ENCODE data around the gene FYN.

DNA sequence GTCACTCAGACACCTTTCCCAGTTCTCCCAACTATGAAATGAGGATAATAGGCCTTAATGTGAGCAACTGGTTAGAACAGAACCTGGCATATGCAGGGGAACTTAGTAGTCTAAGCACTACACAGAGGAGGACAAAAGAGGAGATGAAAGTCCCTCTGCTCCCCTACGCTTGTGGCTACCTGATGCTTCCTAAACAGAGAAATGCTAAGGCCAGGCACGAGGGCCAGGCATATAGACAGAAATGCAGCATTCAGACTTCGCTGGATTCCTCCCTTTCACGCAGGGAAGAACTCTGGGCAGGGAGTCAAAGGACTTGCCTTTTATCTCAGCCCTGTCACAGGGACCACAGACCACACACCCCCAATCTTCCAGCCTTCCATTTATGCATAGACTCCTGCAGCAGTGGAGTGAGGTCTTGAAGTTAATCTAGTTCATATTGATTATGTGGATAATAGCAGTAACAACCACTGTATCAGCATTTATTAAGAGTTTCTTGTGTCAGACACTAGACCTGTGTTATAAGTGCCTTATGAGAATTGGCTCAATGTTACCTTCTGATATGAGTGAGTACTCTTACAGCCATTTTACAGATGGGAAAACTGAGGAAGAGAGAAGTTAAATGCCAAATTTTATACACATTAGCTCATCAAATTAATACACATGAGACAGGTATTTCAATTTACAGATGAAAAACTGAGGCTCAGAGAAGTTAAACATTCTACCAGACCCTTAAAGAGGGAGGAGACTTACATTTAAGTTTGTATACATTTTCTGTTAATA lies 240.6 kb downstream of the FYN start:
- TF ChIP-seq POLR2A (IDR thresholded peaks at IDR 0.05; ENCODE audit: extremely low read depth, insufficient read length) (no peak), MAX (IDR thresholded peaks at IDR 0.05; ENCODE audit: low read depth, low read length) (no peak), MYC (IDR thresholded peaks at IDR 0.05; ENCODE audit: low read depth, low read length) (no peak)
- TF ChIP-seq, protein P1, sequence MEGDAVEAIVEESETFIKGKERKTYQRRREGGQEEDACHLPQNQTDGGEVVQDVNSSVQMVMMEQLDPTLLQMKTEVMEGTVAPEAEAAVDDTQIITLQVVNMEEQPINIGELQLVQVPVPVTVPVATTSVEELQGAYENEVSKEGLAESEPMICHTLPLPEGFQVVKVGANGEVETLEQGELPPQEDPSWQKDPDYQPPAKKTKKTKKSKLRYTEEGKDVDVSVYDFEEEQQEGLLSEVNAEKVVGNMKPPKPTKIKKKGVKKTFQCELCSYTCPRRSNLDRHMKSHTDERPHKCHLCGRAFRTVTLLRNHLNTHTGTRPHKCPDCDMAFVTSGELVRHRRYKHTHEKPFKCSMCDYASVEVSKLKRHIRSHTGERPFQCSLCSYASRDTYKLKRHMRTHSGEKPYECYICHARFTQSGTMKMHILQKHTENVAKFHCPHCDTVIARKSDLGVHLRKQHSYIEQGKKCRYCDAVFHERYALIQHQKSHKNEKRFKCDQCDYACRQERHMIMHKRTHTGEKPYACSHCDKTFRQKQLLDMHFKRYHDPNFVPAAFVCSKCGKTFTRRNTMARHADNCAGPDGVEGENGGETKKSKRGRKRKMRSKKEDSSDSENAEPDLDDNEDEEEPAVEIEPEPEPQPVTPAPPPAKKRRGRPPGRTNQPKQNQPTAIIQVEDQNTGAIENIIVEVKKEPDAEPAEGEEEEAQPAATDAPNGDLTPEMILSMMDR (IDR thresholded peaks at IDR 0.05; ENCODE audit: low read depth, low read length) = no peak
